Measurements from ENCODE around the gene LEPROT. TPM values are rescaled to one million over a fixed set of nuclear protein-coding genes. Genes with fewer than 3 reads are reported as not detected.

The LEPROT gene
- total RNA-seq, 1 experiment from 2014 or later, result 18.4 TPM

GRCh38 chr1:65399003-65399402 is 21.5 kb upstream of the LEPROT start:
- ATAC-seq (no peak), DNase-seq (no peak)
- CTCF ChIA-PET, result no interaction called here
- POLR2A ChIA-PET (ENCODE audit: unreplicated experiment), result no interaction called here
- no peaks in the 10 kb centered on the region for H3K9me3 ChIP-seq (ENCODE audit: low read length)
- TF ChIP-seq EZH2 (IDR thresholded peaks at IDR 0.05; ENCODE audit: low read length, unreplicated experiment), result no peak
- TF ChIP-seq, protein P1, sequence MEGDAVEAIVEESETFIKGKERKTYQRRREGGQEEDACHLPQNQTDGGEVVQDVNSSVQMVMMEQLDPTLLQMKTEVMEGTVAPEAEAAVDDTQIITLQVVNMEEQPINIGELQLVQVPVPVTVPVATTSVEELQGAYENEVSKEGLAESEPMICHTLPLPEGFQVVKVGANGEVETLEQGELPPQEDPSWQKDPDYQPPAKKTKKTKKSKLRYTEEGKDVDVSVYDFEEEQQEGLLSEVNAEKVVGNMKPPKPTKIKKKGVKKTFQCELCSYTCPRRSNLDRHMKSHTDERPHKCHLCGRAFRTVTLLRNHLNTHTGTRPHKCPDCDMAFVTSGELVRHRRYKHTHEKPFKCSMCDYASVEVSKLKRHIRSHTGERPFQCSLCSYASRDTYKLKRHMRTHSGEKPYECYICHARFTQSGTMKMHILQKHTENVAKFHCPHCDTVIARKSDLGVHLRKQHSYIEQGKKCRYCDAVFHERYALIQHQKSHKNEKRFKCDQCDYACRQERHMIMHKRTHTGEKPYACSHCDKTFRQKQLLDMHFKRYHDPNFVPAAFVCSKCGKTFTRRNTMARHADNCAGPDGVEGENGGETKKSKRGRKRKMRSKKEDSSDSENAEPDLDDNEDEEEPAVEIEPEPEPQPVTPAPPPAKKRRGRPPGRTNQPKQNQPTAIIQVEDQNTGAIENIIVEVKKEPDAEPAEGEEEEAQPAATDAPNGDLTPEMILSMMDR (conservative IDR thresholded peaks at IDR 0.05; ENCODE audit: low read depth, low read length), result no peak
- TF ChIP-seq EZH2phosphoT487 (IDR thresholded peaks at IDR 0.05; ENCODE audit: borderline replicate concordance, low read length), result no peak
- no peak overlapping the region for H3K4me3 ChIP-seq (ENCODE audit: low read length)
- H3K27me3 ChIP-seq (ENCODE audit: low read length), result no peaks in the 10 kb centered on the region
- BruUV-seq (replicated peaks), result no TSS peak
- no peak overlapping the region for H3K4me2 ChIP-seq (ENCODE audit: low read length)
- intact Hi-C loops (cut with micrococcal nuclease), result no loop called here
- H4K20me1 ChIP-seq (ENCODE audit: low read length), result no peaks in the 10 kb centered on the region
- H3K79me2 ChIP-seq (ENCODE audit: low read length), result no peaks in the 10 kb centered on the region
- peaks cover 2% of the 10 kb centered on the region; the same call in 1 of the 2 replicates for H3K4me1 ChIP-seq (ENCODE audit: insufficient read depth, low read length)
- H3F3A ChIP-seq (ENCODE audit: low read length, unreplicated experiment), result no peaks in the 10 kb centered on the region
- no peaks in the 10 kb centered on the region for H3K9me2 ChIP-seq (replicated peaks; ENCODE audit: low read length)
- no peak overlapping the region for H2AFZ ChIP-seq (ENCODE audit: low read length)
- no peak overlapping the region for H3K9ac ChIP-seq (ENCODE audit: low read length)
- no peaks in the 10 kb centered on the region for H3K36me3 ChIP-seq (ENCODE audit: low read depth, low read length)
- no peak overlapping the region for H3K27ac ChIP-seq (ENCODE audit: low read length)

DNA sequence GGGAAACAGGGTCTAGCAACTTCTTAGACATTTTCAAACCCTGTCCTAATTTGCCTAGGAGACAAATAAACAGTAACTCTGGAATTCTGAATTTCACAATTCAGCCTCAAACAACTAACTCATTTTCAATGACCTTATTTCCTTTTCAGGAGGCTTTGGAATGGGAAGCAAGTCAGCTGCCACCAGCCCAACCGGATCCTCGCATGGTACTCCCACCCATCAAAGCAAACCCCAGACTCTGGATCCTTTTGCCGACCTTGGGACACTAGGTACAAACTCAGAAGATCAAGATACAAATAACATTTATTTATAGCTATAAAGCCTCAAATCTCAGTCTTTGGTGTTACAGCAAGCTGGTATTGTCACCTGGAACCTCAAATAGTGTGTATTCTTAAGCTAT is 18.9 kb upstream of the LEPROT start:
- DNase-seq (no peak), ATAC-seq (no peak)
- no peak overlapping the region for H3K9ac ChIP-seq (ENCODE audit: low read length)
- no TSS peak for BruUV-seq (replicated peaks)
- H3K4me2 ChIP-seq (ENCODE audit: low read length), result no peak overlapping the region
- no peak overlapping the region for H3K27ac ChIP-seq (ENCODE audit: low read length)
- TF ChIP-seq EZH2phosphoT487 (IDR thresholded peaks at IDR 0.05; ENCODE audit: borderline replicate concordance, low read length), result no peak
- TF ChIP-seq, protein P1 (conservative IDR thresholded peaks at IDR 0.05; ENCODE audit: low read depth, low read length), result no peak
- no peak for TF ChIP-seq EZH2 (IDR thresholded peaks at IDR 0.05; ENCODE audit: low read length, unreplicated experiment)
- H2AFZ ChIP-seq (ENCODE audit: low read length), result no peak overlapping the region
- no peaks in the 10 kb centered on the region for H3K4me1 ChIP-seq (ENCODE audit: insufficient read depth, low read length)
- H3F3A ChIP-seq (ENCODE audit: low read length, unreplicated experiment), result no peaks in the 10 kb centered on the region
- H3K79me2 ChIP-seq (ENCODE audit: low read length), result no peaks in the 10 kb centered on the region
- H3K9me3 ChIP-seq (ENCODE audit: low read length), result no peaks in the 10 kb centered on the region
- no peaks in the 10 kb centered on the region for H3K9me2 ChIP-seq (replicated peaks; ENCODE audit: low read length)
- no peaks in the 10 kb centered on the region for H3K36me3 ChIP-seq (ENCODE audit: low read depth, low read length)
- no peaks in the 10 kb centered on the region for H4K20me1 ChIP-seq (ENCODE audit: low read length)
- POLR2A ChIA-PET (ENCODE audit: unreplicated experiment), result no interaction called here
- no peak overlapping the region for H3K4me3 ChIP-seq (ENCODE audit: low read length)
- CTCF ChIA-PET, result no interaction called here
- no peaks in the 10 kb centered on the region for H3K27me3 ChIP-seq (ENCODE audit: low read length)
- intact Hi-C loops (cut with micrococcal nuclease), result no loop called here

GRCh38 chr1:65404941-65405340 is 15.5 kb upstream of the LEPROT start:
- no peaks in the 10 kb centered on the region for H3K9me2 ChIP-seq (replicated peaks; ENCODE audit: low read length)
- CTCF ChIA-PET, result no interaction called here
- H3K9me3 ChIP-seq (ENCODE audit: low read length), result no peaks in the 10 kb centered on the region
- POLR2A ChIA-PET (ENCODE audit: unreplicated experiment), result no interaction called here
- H3K27ac ChIP-seq (ENCODE audit: low read length), result no peak overlapping the region
- H3K4me3 ChIP-seq (ENCODE audit: low read length), result no peak overlapping the region
- H2AFZ ChIP-seq (ENCODE audit: low read length), result no peak overlapping the region
- H3K36me3 ChIP-seq (ENCODE audit: low read depth, low read length), result no peaks in the 10 kb centered on the region
- H3K27me3 ChIP-seq (ENCODE audit: low read length), result no peaks in the 10 kb centered on the region
- no peaks in the 10 kb centered on the region for H4K20me1 ChIP-seq (ENCODE audit: low read length)
- H3K79me2 ChIP-seq (ENCODE audit: low read length), result no peaks in the 10 kb centered on the region
- DNase-seq, result no peak
- H3K9ac ChIP-seq (ENCODE audit: low read length), result no peak overlapping the region
- no TSS peak for BruUV-seq (replicated peaks)
- no peaks in the 10 kb centered on the region for H3K4me1 ChIP-seq (ENCODE audit: insufficient read depth, low read length)
- intact Hi-C loops (cut with micrococcal nuclease), result no loop called here
- no peak overlapping the region for H3K4me2 ChIP-seq (ENCODE audit: low read length)
- TF ChIP-seq EZH2 (IDR thresholded peaks at IDR 0.05; ENCODE audit: low read length, unreplicated experiment), result no peak
- no peak for TF ChIP-seq EZH2phosphoT487 (IDR thresholded peaks at IDR 0.05; ENCODE audit: borderline replicate concordance, low read length)
- TF ChIP-seq, protein P1 (conservative IDR thresholded peaks at IDR 0.05; ENCODE audit: low read depth, low read length), result no peak
- ATAC-seq, result no peak
- no peaks in the 10 kb centered on the region for H3F3A ChIP-seq (ENCODE audit: low read length, unreplicated experiment)

Data from PC-3 (cell line).